ENCODE results near the gene CARD14.
"Not testable (repeated sequence)": the region's sequence is repeated elsewhere in the genome, so short reads cannot be mapped to it uniquely, and the experiment has no call there.

CARD14 gene

GRCh38 chr17:80187090-80187489 lies 17.3 kb downstream of the CARD14 start:
- H3K36me3 ChIP-seq (ENCODE audit: control insufficient read depth in 1 of 2, insufficient read depth in 2 of 2, low read length in 2 of 2), result no peaks in the 10 kb centered on the region
- H3K27ac ChIP-seq (ENCODE audit: low read length), result no peak overlapping the region
- peaks cover 0 to 7% of the 10 kb centered on the region in 2 donors for H3K4me1 ChIP-seq (ENCODE audit: control insufficient read depth in 1 of 2, insufficient read depth in 2 of 2, low read length in 2 of 2)
- no peaks in the 10 kb centered on the region for H3K27me3 ChIP-seq (ENCODE audit: low read depth, low read length)
- H3K9me3 ChIP-seq (ENCODE audit: control insufficient read depth in 1 of 2, low read length in 2 of 2), result no peaks in the 10 kb centered on the region
- H3K4me3 ChIP-seq (ENCODE audit: low read depth in 1 of 2, low read length in 2 of 2), result peak overlapping the region; percentile 16 to 48

- Histone ChIP-seq H3K9me3 (ENCODE audit: control insufficient read depth in 1 of 2, low read length in 2 of 2) (no peaks in the 10 kb centered on the region), H3K4me3 (ENCODE audit: low read depth in 1 of 2, low read length in 2 of 2) (peak overlapping the region; percentile 16 to 48), H3K4me1 (ENCODE audit: control insufficient read depth in 1 of 2, insufficient read depth in 2 of 2, low read length in 2 of 2) (peaks cover 0 to 7% of the 10 kb centered on the region in 2 donors), H3K27ac (ENCODE audit: low read length) (no peak overlapping the region), H3K36me3 (ENCODE audit: control insufficient read depth in 1 of 2, insufficient read depth in 2 of 2, low read length in 2 of 2) (no peaks in the 10 kb centered on the region), H3K27me3 (ENCODE audit: low read depth, low read length) (no peaks in the 10 kb centered on the region)
These were observed 17.7 kb downstream of the CARD14 start for GRCh38 chr17:80187515-80187941.

- Histone ChIP-seq H3K9me3 (ENCODE audit: control insufficient read depth in 1 of 2, low read length in 2 of 2) (no peaks in the 10 kb centered on the region), H3K27me3 (ENCODE audit: low read depth, low read length) (no peaks in the 10 kb centered on the region), H3K4me1 (ENCODE audit: control insufficient read depth in 1 of 2, insufficient read depth in 2 of 2, low read length in 2 of 2) (peaks cover 0 to 7% of the 10 kb centered on the region in 2 donors), H3K4me3 (ENCODE audit: low read depth in 1 of 2, low read length in 2 of 2) (no peak overlapping the region), H3K36me3 (ENCODE audit: control insufficient read depth in 1 of 2, insufficient read depth in 2 of 2, low read length in 2 of 2) (no peaks in the 10 kb centered on the region), H3K27ac (ENCODE audit: low read length) (no peak overlapping the region)
These were observed 19.8 kb downstream of the CARD14 start for GRCh38 chr17:80189611-80190010.

- Histone ChIP-seq H3K4me1 (ENCODE audit: control insufficient read depth in 1 of 2, insufficient read depth in 2 of 2, low read length in 2 of 2) (peaks cover 0 to 7% of the 10 kb centered on the region in 2 donors), H3K4me3 (ENCODE audit: low read depth in 1 of 2, low read length in 2 of 2) (no peak overlapping the region), H3K27me3 (ENCODE audit: low read depth, low read length) (no peaks in the 10 kb centered on the region), H3K36me3 (ENCODE audit: control insufficient read depth in 1 of 2, insufficient read depth in 2 of 2, low read length in 2 of 2) (no peaks in the 10 kb centered on the region), H3K9me3 (ENCODE audit: control insufficient read depth in 1 of 2, low read length in 2 of 2) (no peaks in the 10 kb centered on the region), H3K27ac (ENCODE audit: low read length) (no peak overlapping the region)
These were observed 20.9 kb downstream of the CARD14 start for GRCh38 chr17:80190716-80191115.

- Histone ChIP-seq H3K27me3 (ENCODE audit: low read depth, low read length) (no peaks in the 10 kb centered on the region), H3K36me3 (ENCODE audit: control insufficient read depth in 1 of 2, insufficient read depth in 2 of 2, low read length in 2 of 2) (no peaks in the 10 kb centered on the region), H3K27ac (ENCODE audit: low read length) (no peak overlapping the region), H3K9me3 (ENCODE audit: control insufficient read depth in 1 of 2, low read length in 2 of 2) (no peaks in the 10 kb centered on the region), H3K4me3 (ENCODE audit: low read depth in 1 of 2, low read length in 2 of 2) (no peak overlapping the region), H3K4me1 (ENCODE audit: control insufficient read depth in 1 of 2, insufficient read depth in 2 of 2, low read length in 2 of 2) (peaks cover 0 to 7% of the 10 kb centered on the region in 2 donors)
These were observed 21.4 kb downstream of the CARD14 start for GRCh38 chr17:80191192-80191591.

- H3K27ac ChIP-seq (ENCODE audit: low read length), result no peak overlapping the region
- H3K9me3 ChIP-seq (ENCODE audit: control insufficient read depth in 1 of 2, low read length in 2 of 2), result no peaks in the 10 kb centered on the region
- no peaks in the 10 kb centered on the region for H3K36me3 ChIP-seq (ENCODE audit: control insufficient read depth in 1 of 2, insufficient read depth in 2 of 2, low read length in 2 of 2)
- peaks cover 0 to 7% of the 10 kb centered on the region in 2 donors for H3K4me1 ChIP-seq (ENCODE audit: control insufficient read depth in 1 of 2, insufficient read depth in 2 of 2, low read length in 2 of 2)
- no peak overlapping the region for H3K4me3 ChIP-seq (ENCODE audit: low read depth in 1 of 2, low read length in 2 of 2)
- H3K27me3 ChIP-seq (ENCODE audit: low read depth, low read length), result no peaks in the 10 kb centered on the region
These were observed 22.2 kb downstream of the CARD14 start for GRCh38 chr17:80191865-80192661.

- no peak overlapping the region for H3K4me3 ChIP-seq (ENCODE audit: low read depth in 1 of 2, low read length in 2 of 2)
- H3K27me3 ChIP-seq (ENCODE audit: low read depth, low read length), result no peaks in the 10 kb centered on the region
- no peaks in the 10 kb centered on the region for H3K36me3 ChIP-seq (ENCODE audit: control insufficient read depth in 1 of 2, insufficient read depth in 2 of 2, low read length in 2 of 2)
- no peaks in the 10 kb centered on the region for H3K4me1 ChIP-seq (ENCODE audit: control insufficient read depth in 1 of 2, insufficient read depth in 2 of 2, low read length in 2 of 2)
- H3K27ac ChIP-seq (ENCODE audit: low read length), result no peak overlapping the region
- no peaks in the 10 kb centered on the region for H3K9me3 ChIP-seq (ENCODE audit: control insufficient read depth in 1 of 2, low read length in 2 of 2)
These were observed 25.3 kb downstream of the CARD14 start for GRCh38 chr17:80195141-80195540.

- Histone ChIP-seq H3K36me3 (ENCODE audit: control insufficient read depth in 1 of 2, insufficient read depth in 2 of 2, low read length in 2 of 2) (no peaks in the 10 kb centered on the region), H3K27ac (ENCODE audit: low read length) (no peak overlapping the region), H3K27me3 (ENCODE audit: low read depth, low read length) (no peaks in the 10 kb centered on the region), H3K4me3 (ENCODE audit: low read depth in 1 of 2, low read length in 2 of 2) (no peak overlapping the region), H3K4me1 (ENCODE audit: control insufficient read depth in 1 of 2, insufficient read depth in 2 of 2, low read length in 2 of 2) (no peaks in the 10 kb centered on the region), H3K9me3 (ENCODE audit: control insufficient read depth in 1 of 2, low read length in 2 of 2) (no peaks in the 10 kb centered on the region)
These were observed 26.1 kb downstream of the CARD14 start for GRCh38 chr17:80195671-80196529.

- no peaks in the 10 kb centered on the region for H3K9me3 ChIP-seq (ENCODE audit: control insufficient read depth in 1 of 2, low read length in 2 of 2)
- H3K27ac ChIP-seq (ENCODE audit: low read length), result no peak overlapping the region
- H3K27me3 ChIP-seq (ENCODE audit: low read depth, low read length), result no peaks in the 10 kb centered on the region
- H3K36me3 ChIP-seq (ENCODE audit: control insufficient read depth in 1 of 2, insufficient read depth in 2 of 2, low read length in 2 of 2), result no peaks in the 10 kb centered on the region
- H3K4me1 ChIP-seq (ENCODE audit: control insufficient read depth in 1 of 2, insufficient read depth in 2 of 2, low read length in 2 of 2), result no peaks in the 10 kb centered on the region
- H3K4me3 ChIP-seq (ENCODE audit: low read depth in 1 of 2, low read length in 2 of 2), result no peak overlapping the region
These were observed 26.8 kb downstream of the CARD14 start for GRCh38 chr17:80196652-80197051.

GRCh38 chr17:80198144-80198661 lies 28.4 kb downstream of the CARD14 start:
- no peaks in the 10 kb centered on the region for H3K36me3 ChIP-seq (ENCODE audit: control insufficient read depth in 1 of 2, insufficient read depth in 2 of 2, low read length in 2 of 2)
- H3K4me1 ChIP-seq (ENCODE audit: control insufficient read depth in 1 of 2, insufficient read depth in 2 of 2, low read length in 2 of 2), result no peaks in the 10 kb centered on the region
- H3K9me3 ChIP-seq (ENCODE audit: control insufficient read depth in 1 of 2, low read length in 2 of 2), result no peaks in the 10 kb centered on the region
- no peak overlapping the region for H3K4me3 ChIP-seq (ENCODE audit: low read depth in 1 of 2, low read length in 2 of 2)
- H3K27me3 ChIP-seq (ENCODE audit: low read depth, low read length), result no peaks in the 10 kb centered on the region
- no peak overlapping the region for H3K27ac ChIP-seq (ENCODE audit: low read length)

- not testable (repeated sequence) for H3K36me3 ChIP-seq (ENCODE audit: control insufficient read depth in 1 of 2, insufficient read depth in 2 of 2, low read length in 2 of 2); H3K4me3 ChIP-seq (ENCODE audit: low read depth in 1 of 2, low read length in 2 of 2); H3K27me3 ChIP-seq (ENCODE audit: low read depth, low read length); H3K4me1 ChIP-seq (ENCODE audit: control insufficient read depth in 1 of 2, insufficient read depth in 2 of 2, low read length in 2 of 2); H3K9me3 ChIP-seq (ENCODE audit: control insufficient read depth in 1 of 2, low read length in 2 of 2); H3K27ac ChIP-seq (ENCODE audit: low read length)
These were observed 29.5 kb downstream of the CARD14 start for GRCh38 chr17:80199295-80199694.
